Activated T-cell treated with anti-CD3 and anti-CD28 coated beads for 1 hour (primary cell): Measurements from ENCODE around the gene RANBP3L.

Experiments used
- DNase-seq: peaks from one replicate; pipeline ENCODE4 v3.0.0-alpha.2; 2020; ENCODE audit warnings: low read depth

Gene RANBP3L

DNA sequence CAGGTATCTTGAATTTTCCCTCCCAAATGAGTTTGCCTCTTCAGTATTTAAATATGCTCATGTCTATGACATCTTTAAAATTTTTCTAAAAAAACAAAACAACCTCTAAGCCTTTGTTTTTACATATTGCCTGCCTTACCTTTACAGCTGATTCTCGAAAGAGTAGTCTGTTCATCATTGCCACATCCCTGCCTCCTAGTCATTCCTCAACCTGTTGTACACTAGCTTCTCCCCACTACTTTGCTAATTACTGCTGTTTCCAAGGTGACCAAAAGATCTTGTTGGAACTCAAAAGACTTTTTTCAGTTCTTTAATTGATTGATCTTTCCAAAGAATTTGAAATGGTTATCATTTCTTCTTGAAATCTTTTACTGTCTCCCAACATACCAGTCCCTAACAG lies 58.0 kb downstream of the RANBP3L start:
- DNase-seq = no peak

DNA sequence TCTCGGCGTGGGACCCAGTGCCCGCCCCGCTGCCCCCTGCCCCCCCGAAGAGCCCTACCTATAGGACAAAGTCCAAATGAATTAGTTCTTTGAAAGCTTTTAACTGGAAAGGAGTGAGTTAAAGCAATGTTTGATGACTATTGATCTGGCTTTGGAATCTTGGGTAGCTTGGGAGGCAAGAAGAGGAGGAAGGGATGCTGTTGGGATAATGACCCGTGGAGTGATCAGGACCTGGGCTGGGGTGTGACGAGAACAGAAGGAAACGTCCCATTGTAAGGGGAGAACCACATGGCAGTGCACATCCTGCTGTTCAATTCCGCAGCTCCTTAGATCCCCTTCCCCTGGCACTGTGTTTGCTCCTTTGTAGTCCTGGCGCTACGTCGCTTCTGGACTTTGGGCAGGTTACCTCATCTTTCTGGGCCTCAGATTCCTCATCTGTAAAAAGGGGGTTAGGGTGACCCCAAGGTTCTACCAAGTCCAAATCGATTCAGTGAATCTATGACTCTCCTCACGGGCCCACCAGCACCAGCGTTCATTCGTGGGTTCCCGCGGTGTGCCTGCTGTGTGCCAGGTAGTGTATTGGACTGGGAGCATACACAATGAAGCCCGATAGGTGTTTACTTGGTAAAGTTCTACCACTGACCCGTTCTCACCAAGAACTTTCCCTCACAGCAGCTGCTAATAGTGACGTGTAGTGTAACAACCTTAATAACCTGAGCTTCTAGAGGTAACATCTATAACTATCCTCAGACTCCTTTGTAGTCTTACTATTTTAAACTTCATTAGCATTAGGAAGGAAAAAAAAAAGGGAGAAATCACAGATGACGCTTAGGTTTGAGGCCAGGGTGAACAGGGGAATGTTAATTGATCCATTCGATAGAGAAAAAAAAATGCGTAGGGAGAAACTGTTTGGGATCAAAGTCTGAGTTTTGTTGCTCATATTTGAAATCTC lies 58.9 kb downstream of the RANBP3L start:
- DNase-seq = no peak

DNA sequence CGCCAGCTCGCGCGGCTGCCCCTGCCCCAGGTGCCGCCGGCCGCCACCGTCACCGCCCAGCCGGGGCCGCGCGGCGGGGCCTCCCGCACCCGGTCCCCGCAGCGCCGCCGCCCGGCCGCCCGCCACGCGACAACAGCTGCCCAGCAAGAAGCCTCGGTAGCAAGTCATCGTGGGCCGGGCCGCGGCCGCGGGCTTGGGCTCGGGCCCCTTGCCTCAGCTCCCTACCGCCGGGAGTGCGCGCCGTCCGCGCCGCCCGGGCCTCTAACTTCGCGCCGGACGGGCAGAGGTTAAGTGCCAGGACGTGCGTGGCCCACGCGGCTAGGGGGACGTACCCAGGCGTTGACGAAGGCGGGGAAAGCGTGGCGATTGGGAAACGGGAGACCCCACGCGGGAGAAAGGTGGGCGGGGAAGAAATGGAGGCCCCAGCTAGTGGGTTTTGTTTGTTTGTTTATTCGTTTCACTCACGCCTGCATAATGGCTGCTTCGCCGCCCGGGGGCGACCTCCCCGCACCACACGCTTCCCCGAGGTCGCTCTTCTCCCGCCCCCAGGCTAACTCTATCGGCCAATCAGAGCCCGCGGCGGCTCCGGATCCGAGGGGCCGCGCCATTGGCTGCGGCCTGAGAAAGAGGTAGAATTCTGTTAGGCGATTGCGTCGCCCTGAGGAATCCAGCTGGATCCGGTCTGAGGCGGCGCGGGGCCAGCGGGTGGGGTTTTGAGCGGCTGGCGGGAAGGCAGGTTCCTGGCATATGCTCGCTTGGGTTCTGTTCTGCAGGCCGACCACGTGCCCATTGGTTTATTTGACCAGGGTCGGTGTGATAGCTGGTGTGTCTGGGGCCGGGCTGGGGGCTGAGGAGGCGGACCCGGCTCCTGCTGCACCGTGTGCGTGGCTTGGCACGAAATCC lies 59.8 kb downstream of the RANBP3L start, which contains the start of gene NADK2:
Gene NADK2 (minus strand): TSS at position 295 of the 903 bp plus-strand sequence. CDS start 127 bp downstream, at position 168.
- DNase-seq = peak; percentile 85

DNA sequence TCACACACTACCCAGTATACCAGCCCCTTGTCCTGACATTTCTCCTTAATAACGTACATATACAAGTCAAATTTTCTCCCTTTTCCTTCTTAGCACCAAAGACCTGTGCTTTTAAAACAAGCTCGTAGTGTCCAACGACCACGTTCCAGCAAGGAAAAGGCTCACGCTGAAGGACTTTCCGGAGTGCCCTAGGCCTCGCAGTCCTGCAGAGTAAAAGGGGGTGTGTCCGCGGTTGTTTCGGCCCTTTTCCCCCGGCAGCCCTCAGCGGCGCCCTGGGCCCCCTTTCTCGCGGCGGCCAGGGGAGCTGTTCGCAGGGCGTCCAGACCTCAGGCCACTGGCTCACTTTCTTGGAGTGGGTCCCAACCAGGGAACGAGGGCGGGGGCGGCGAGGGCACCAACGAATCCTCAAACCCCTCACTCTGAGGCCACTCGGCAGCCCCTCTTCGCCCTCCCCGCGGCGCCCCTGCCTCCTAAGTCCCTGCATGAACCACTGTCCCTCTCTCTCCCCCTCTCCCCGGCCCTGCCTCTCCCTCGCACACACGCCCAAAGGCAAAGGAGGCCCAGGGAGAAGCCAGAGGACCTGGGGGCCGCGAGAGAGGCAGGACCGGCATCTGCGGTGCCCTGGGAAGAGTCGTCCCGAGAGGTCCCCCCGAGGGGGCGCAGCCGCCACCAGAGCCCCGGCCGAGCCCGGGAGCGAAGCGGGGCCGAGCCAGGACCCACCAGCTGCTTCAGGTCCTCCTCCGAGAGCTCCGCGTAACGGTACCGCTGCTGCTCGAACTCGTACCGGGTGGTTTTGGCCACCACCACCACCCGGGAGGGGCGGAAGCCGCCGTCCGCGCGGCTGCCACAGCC lies 60.7 kb downstream of the RANBP3L start:
- DNase-seq = peak; percentile 4

DNA sequence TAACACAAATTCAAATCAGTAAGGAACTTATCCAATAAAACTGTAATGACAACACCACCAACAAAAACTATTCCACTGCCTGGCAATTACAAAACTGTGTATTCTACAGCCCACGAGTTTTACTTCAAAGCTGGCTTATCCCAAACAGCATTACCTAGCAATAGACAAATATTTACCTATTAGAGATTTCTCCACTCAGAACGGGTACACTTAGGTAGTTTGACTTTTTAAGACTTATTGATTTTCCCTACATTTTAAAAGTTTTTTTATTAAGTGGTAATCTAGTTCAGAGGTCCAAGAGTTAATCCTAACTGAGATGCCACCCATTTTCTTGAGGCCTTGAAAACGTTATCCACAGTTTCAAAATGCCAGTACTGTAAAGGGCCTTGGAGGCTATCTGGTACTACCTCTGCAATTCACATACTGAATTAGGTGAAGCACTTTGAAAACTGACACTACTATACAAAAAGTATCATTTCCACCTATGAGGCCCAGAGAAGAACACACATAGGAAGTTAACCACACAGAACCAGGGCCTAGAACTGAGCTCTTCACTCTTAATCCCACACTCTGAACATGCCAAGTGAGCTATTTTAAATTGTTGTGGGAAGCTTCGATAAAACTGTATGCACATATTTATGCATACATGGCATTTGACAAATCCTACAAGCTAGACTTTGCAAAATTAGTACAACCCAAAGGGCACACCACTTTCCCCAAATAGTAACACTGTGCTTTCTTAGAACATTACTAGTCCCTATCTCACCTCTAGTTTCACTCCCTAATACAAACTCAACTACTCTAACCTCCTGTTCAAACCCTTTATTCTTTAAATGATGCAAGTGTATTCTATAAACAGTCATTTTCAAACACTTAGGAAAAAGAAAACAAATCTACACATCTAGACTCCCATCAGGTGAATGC lies 62.1 kb downstream of the RANBP3L start:
- DNase-seq = no peak

DNA sequence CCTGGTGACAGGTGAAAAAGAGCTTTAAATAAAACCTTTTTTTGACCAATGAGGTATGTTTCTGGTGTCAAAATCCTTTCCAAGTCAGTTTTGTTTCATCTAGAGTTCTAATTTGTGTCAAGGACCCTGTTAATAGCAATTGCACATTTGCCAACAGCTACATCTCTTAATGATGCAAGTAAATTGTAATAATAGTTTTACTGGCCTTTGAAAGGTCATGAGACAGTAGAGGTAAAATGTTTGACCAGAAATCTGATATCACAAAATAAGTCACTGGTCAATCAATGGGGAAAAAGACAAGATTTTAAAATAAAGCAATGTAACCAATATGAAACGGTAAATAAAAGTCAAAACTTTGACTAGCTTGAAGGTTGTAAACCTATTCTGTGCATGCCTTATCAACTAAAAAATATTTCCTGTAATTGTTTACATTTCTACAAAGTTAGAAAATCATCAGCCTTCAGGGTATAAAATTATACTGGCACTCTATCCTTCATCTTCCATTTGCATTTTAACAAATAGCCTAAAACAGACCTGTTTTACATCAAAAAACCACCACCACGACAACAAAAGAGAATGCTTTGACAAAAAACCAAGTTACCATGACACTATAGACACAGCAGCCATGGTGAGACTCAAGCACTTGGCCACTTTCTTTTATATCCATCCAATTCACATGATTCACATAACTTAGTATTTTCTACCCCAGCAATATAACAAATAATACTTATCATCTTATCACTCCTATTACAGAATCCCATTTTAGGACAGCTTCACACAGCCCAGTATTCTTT lies 63.0 kb downstream of the RANBP3L start:
- DNase-seq = no peak

DNA sequence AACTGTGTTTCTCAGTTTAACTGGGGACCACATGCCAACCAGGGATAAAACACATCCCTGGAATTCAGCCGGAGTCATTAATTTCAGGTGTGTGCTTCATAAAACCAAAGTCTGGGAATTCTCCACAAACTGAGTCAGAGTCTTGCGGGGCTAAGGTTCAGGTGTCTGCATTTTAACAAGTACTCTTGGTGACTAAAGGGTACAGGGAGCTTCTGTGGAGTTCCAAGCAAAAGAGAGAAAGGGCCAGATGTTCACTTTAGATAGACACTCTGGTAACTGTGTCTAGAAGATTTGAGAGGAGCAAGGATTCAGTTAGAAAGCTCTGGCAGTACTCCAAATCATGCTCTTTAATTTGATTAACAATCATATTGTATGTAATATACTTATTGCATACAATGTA lies 64.0 kb downstream of the RANBP3L start:
- no peak for DNase-seq

DNA sequence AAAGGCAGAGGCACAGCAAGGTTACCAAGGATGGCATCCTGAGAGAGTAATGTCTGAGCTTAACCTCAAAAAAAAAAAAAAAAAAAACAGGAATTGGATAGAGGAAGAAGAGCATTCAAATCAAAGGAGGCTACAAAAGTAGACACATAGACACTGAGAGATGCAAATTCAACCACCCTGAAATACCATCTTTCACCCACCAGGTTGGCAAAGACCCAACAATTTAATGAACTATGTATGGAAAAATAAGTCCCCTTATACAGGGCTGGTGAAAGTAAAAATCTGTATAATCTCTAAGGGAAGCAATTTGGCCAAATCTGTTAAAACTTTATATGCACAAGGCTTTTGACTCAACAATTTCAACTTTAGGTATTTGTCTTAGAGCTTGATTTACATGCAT lies 64.9 kb downstream of the RANBP3L start:
- no peak for DNase-seq

DNA sequence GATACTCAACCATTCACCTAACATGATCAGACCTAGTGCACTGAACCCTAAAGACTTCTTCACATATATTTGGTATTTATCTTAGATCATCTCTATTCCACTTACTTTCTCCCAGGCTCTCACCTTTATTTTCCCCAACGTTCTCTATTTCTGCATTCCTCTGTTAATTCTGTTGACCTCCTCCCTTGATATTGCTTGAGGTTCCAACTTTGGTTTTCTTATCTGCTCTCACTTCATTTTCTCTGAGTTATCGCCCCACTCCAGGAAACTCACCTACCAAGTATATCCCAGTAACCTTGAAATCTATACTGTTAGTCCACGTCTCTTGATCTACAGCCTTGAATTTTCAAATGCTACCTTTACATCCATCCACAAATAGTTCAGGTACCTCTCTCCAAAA lies 69.2 kb downstream of the RANBP3L start:
- no peak for DNase-seq

DNA sequence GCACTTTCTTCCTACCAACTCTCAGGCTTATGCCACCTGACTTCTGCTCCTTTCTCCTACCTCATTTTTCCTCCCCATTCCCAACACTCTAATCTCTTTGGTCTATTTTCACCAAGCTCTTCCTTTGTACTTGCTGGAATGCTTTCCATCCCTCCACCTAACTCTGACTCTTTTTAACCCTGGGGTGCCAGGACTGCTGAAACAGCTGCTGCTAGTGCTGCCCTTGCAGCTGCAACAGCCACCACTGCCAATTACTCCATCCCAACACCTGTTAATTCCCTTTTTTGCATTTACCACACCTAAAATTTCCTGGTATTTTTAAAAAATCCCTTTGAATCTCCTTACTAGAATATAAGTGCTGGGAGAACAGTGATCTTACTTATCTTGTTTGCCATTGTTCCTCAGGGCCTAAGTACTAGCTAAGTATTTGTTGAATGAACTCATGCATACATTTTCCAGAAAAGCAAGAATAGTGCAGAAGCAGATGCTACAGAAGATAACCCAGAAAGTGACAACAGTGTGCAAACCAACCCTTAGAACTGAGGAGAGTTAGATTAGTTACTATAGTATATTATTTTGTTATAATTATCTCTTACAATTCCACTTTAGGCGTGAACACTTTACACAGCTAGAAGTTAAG lies 71.4 kb downstream of the RANBP3L start:
- no peak for DNase-seq

DNA sequence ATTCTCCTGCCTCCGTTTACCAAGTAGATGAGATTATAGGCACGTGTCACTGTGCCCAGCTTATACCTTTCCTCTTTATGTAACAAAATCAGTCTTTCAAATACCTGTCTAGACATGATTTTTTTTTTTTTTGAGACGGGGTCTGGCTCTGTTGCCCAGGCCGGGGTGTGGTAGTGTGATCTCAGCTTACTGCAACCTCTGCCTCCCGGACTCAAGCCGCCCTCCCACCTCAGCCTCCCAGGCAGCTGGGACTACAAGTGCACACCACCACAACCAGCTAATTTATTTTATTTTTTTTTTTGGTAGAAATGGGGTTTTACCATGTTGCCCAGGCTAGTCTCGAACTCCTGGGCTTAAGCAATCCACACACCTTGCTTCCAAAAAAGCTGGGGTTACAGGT lies 73.2 kb downstream of the RANBP3L start:
- no peak for DNase-seq

DNA sequence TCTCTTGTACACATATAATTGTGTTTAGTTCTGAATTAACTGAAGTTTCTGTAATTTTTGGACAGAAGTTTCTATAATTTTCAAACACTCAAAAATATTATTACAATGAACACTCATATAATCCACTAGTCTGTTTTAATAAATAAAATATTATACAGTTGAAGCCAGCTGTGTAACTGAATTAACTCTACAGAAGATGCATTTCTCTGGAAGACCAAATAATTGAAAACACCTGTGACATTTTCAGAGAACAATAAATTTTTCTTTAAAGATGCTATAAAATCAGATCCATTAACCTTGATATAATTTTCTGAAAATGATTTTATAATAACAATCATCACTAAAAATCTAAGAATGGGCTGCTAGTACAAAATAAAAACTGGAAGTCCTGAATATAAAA lies 74.7 kb downstream of the RANBP3L start:
- no peak for DNase-seq

DNA sequence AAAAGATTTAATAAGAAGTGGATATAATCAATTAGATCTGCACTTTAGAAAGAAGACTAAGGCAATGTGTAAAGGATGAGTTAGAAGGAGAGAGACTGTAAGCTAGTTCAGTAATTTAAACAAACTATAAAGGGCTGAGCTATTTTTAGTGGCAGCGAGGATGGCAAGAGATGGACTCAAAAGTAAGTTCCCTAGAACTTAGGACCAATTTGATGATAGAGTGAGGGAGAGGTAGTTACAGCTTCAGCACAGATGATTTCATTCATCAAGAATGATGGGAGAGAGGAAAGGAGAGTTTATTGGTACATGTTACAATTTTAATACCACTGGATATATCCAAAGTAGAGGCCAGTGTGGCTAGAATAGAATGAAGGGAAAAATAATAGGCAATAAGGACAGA lies 79.1 kb downstream of the RANBP3L start:
- DNase-seq = no peak

DNA sequence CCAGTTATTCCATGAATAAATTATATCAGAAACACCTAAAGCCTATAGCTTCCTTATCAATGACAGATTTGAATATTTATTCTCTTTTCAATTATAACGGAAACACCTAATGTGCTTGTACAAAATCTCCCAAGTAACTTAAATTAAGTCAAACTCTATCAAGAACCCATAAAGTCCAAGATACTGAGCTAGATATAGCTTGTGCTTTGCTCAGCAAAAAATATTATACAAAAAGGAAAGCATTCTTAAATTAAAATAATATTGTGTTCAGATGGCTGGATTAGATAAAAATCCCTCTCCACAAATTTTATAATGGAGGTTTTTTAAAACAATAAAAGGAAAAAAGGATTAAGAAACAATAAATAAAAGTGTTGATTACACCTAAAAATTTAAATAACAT lies 83.7 kb downstream of the RANBP3L start:
- DNase-seq = no peak

DNA sequence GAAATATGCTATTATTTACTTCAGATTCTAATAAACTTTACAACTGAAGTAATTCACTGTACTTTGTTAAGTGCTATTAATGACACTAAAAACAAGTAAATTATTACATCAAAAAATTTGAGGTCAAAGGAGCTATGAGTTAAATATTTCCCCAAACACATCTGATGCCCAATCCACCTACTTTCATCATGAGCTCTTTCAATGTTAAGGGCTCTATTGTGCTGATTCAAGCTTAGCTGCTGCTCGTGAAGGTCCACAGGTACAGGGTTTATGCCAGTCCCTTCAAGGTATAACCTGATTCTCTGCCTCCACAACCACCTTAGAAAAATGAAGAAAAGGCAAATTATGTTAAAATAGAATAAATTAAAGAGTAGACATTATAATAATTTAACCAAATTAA lies 84.1 kb downstream of the RANBP3L start:
- no peak for DNase-seq

DNA sequence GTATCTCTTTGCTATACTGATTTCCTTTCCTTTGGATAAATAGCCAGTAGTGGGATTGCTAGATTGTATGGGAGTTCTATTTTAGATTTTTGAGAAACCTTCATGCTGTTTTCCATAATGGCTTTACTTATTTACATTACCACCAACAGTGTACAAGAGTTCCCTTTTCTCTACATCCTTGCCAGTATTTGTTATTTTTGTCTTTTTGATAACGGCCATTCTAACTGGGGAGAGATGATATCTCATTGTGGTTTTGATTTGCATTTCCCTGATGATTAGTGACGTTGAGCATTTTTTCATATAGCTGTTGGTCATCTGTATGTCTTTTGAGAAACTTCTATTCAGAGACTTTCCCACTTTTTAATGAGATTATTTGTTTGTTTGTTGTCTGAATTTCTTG lies 85.8 kb downstream of the RANBP3L start:
- DNase-seq = no peak

DNA sequence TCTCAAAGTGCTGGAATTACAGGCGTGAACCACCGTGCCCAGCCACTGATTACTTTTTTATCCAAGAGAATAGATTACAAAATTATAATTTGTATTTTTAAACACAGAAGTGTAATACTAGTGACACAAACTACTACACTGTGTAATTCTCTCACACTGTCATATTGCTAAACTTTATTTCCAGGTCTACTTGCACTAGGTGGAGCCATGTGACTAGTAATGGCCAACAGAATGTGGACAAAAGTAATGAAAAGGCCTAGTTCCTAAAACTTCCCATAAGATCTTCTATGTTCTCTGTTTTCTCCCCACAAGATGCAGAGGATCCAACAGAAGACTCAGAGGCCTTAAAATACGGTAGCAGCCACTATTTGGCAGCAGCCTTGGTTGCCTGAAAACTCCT lies 87.3 kb downstream of the RANBP3L start:
- DNase-seq = no peak

DNA sequence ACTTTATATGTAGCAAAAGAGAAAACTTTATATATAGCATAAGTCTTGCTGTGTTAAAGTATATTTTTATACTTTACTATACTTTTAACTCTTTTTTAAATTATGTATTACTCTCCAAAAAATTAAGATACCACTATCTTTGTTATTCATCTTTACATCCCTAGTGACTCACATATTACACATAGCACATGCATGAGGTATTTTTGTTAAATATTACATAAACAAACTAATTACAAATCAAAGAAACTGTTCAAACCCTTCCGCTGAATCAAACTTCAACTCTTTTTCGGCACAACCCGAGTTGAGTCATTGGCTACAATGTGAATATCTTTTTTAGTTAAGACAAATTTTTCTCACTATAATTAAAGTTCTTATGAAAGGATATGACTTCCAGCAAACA lies 92.0 kb downstream of the RANBP3L start:
- no peak for DNase-seq

DNA sequence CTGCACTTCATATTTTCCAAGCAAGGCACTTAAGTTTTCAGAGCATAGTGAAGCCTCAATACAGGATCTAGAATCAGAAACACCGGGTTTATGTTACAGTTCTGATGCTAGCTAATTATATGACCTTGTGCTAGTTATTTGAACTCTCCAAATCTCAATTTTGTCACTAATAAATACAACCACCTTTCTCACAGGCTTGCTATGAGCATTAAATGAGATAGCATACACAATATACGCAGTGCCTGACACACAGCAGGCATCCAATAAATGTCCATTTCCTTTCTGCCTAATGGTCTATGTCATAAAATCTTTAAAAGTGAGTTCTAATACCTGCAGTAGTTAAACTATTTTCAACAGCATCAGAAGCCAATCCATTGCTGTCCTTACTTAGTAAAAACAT lies 92.9 kb downstream of the RANBP3L start:
- no peak for DNase-seq

DNA sequence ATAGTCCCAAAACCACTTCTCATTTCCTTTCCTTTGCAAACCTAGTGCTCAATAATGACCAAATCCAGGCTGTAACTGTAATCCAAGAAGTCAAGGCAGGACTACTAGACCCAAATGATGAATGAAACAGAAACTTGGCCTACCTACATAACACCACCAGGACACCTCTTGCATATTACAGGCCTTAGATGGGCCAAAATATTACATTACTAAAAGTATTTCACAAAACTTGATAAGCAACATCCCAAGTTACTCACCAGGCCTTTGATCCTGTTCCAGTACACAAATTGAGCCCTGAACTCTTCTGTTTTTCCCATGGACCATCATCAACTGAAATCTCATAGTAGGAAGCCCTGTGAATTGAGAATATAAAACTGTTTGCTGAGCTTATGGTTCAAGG lies 94.8 kb downstream of the RANBP3L start:
- DNase-seq = no peak
